Activated CD4-positive, CD25-positive, alpha-beta regulatory T cell (primary cell): ENCODE measurements around the gene POM121.
"Not testable (repeated sequence)": the region's sequence is repeated elsewhere in the genome, so short reads cannot be mapped to it uniquely, and the experiment has no call there.

Experiments used
- DNase-seq, 4 experiments: peaks; one replicate each; lab custom pipeline; 2025; lab: John Stamatoyannopoulos, UW

The POM121 gene

GRCh38 chr7:72924733-72925545 lies at the start of gene POM121:
Gene POM121, plus strand, starts transcription at chr7:72925095. Its CDS starts 27 bp downstream, at chr7:72925122.
- DNase-seq = peak; percentile 57 to 71 (median 64)

GRCh38 chr7:72879079-72879736 lies 45.7 kb upstream of the POM121 start:
- peak; percentile 32 to 58 (median 44) for DNase-seq

- DNase-seq = not testable (repeated sequence)
These were observed 45.1 kb upstream of the POM121 start for GRCh38 chr7:72879737-72880215.

- not testable (repeated sequence) for DNase-seq
These were observed 33.1 kb upstream of the POM121 start for GRCh38 chr7:72891750-72892149.

- not testable (repeated sequence) for DNase-seq
These were observed 20.2 kb upstream of the POM121 start for GRCh38 chr7:72904740-72905139.

- DNase-seq = not testable (repeated sequence)
These were observed 16.5 kb upstream of the POM121 start for GRCh38 chr7:72908422-72908821.

GRCh38 chr7:72911395-72911794 lies 13.5 kb upstream of the POM121 start:
- not testable (repeated sequence) for DNase-seq

- DNase-seq = not testable (repeated sequence)
These were observed 11.1 kb upstream of the POM121 start for GRCh38 chr7:72913750-72914149.

- peak in 3 of 4 experiments; percentile 3 to 44 (median 14) for DNase-seq
These were observed 10.0 kb upstream of the POM121 start for GRCh38 chr7:72914756-72915525.

GRCh38 chr7:72919256-72919775 lies 5.6 kb upstream of the POM121 start:
- DNase-seq = no peak

GRCh38 chr7:72924386-72924732 lies 536 bp upstream of the POM121 start:
- no peak for DNase-seq

GRCh38 chr7:72925546-72926120 lies 738 bp downstream of the POM121 start:
- no peak for DNase-seq

GRCh38 chr7:72927791-72928190 lies 2.9 kb downstream of the POM121 start:
- not testable (repeated sequence) for DNase-seq

- not testable (repeated sequence) for DNase-seq
These were observed 3.3 kb downstream of the POM121 start for GRCh38 chr7:72928216-72928615.

GRCh38 chr7:72942022-72942705 lies 17.3 kb downstream of the POM121 start:
- not testable (repeated sequence) for DNase-seq

GRCh38 chr7:72942956-72943355 lies 18.1 kb downstream of the POM121 start:
- DNase-seq = not testable (repeated sequence)

GRCh38 chr7:72944937-72945336 lies 20.0 kb downstream of the POM121 start:
- not testable (repeated sequence) for DNase-seq

GRCh38 chr7:72945597-72945996 lies 20.7 kb downstream of the POM121 start:
- DNase-seq = not testable (repeated sequence)

GRCh38 chr7:72946130-72946745 lies 21.3 kb downstream of the POM121 start:
- not testable (repeated sequence) for DNase-seq

GRCh38 chr7:72948714-72949113 lies 23.8 kb downstream of the POM121 start:
- not testable (repeated sequence) for DNase-seq
